ENCODE data around the gene ZNF544.

ZNF544 gene

DNA sequence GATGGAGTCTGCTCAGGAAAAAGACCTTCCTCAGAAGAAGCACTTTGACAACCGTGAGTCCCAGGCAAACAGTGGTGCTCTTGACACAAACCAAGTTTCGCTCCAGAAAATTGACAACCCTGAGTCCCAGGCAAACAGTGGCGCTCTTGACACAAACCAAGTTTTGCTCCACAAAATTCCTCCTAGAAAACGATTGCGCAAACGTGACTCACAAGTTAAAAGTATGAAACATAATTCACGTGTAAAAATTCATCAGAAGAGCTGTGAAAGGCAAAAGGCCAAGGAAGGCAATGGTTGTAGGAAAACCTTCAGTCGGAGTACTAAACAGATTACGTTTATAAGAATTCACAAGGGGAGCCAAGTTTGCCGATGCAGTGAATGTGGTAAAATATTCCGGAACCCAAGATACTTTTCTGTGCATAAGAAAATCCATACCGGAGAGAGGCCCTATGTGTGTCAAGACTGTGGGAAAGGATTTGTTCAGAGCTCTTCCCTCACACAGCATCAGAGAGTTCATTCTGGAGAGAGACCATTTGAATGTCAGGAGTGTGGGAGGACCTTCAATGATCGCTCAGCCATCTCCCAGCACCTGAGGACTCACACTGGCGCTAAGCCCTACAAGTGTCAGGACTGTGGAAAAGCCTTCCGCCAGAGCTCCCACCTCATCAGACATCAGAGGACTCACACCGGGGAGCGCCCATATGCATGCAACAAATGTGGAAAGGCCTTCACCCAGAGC lies 16.2 kb upstream of the ZNF544 start:
- Histone ChIP-seq H3K9me3 (ENCODE audit: low read length) (peaks cover 53% of the 10 kb centered on the region), H3K36me3 (ENCODE audit: insufficient read depth, low read length) (peaks cover 70% of the 10 kb centered on the region)
- TF ChIP-seq EZH2 (IDR thresholded peaks at IDR 0.05; ENCODE audit: borderline replicate concordance, low read length): no peak
- TF ChIP-seq, protein P1, sequence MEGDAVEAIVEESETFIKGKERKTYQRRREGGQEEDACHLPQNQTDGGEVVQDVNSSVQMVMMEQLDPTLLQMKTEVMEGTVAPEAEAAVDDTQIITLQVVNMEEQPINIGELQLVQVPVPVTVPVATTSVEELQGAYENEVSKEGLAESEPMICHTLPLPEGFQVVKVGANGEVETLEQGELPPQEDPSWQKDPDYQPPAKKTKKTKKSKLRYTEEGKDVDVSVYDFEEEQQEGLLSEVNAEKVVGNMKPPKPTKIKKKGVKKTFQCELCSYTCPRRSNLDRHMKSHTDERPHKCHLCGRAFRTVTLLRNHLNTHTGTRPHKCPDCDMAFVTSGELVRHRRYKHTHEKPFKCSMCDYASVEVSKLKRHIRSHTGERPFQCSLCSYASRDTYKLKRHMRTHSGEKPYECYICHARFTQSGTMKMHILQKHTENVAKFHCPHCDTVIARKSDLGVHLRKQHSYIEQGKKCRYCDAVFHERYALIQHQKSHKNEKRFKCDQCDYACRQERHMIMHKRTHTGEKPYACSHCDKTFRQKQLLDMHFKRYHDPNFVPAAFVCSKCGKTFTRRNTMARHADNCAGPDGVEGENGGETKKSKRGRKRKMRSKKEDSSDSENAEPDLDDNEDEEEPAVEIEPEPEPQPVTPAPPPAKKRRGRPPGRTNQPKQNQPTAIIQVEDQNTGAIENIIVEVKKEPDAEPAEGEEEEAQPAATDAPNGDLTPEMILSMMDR (IDR thresholded peaks at IDR 0.05; ENCODE audit: low read length): no peak

DNA sequence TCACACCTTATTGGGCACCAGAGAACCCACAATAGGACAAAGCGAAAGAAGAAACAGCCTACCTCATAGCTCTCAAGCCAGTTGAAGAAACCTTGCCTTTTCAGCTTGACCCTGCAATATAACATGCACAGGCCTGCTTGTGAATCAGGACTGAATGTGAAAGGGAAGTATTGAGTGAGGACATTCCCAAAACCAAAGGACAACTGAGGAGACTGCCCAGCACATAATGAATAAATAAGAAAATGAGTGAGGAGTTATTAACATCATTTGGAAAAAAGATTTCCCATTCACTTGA lies 15.7 kb upstream of the ZNF544 start:
- no peaks in the 10 kb centered on the region for H3K27me3 ChIP-seq (ENCODE audit: insufficient read depth, low read length)
- no peaks in the 10 kb centered on the region for H3K4me1 ChIP-seq (ENCODE audit: insufficient read depth, low read length, severe bottlenecking)
- H3K4me3 ChIP-seq (ENCODE audit: low read depth, low read length, poor library complexity, severe bottlenecking): no peak overlapping the region
- peaks cover 65% of the 10 kb centered on the region for H3K36me3 ChIP-seq (ENCODE audit: insufficient read depth, low read length)
- no peak overlapping the region for H2AFZ ChIP-seq (ENCODE audit: low read length)
- no peaks in the 10 kb centered on the region for H3K9me2 ChIP-seq (ENCODE audit: low read depth, low read length)
- no peak overlapping the region for H3K27ac ChIP-seq (ENCODE audit: low read depth, low read length, poor library complexity, severe bottlenecking)
- no peaks in the 10 kb centered on the region for H3K79me2 ChIP-seq (ENCODE audit: insufficient read depth, low read length)
- H3F3A ChIP-seq (ENCODE audit: insufficient read depth, low read length): no peaks in the 10 kb centered on the region
- H3K9ac ChIP-seq (ENCODE audit: low read length): no peak overlapping the region
- peaks cover 52% of the 10 kb centered on the region for H3K9me3 ChIP-seq (ENCODE audit: low read length)
- no peaks in the 10 kb centered on the region for H4K20me1 ChIP-seq (ENCODE audit: insufficient read depth, low read length)
- no peak for TF ChIP-seq EZH2 (IDR thresholded peaks at IDR 0.05; ENCODE audit: borderline replicate concordance, low read length)
- TF ChIP-seq, protein P1 (IDR thresholded peaks at IDR 0.05; ENCODE audit: low read length): no peak
- no peak overlapping the region for H3K4me2 ChIP-seq (ENCODE audit: low read length)

More for the DNA sequence above, 16.2 kb upstream of the ZNF544 start:
- Histone ChIP-seq H3K27ac (ENCODE audit: low read depth, low read length, poor library complexity, severe bottlenecking) (no peak overlapping the region), H3K4me1 (ENCODE audit: insufficient read depth, low read length, severe bottlenecking) (no peaks in the 10 kb centered on the region), H3K4me3 (ENCODE audit: low read depth, low read length, poor library complexity, severe bottlenecking) (no peak overlapping the region), H3K27me3 (ENCODE audit: insufficient read depth, low read length) (no peaks in the 10 kb centered on the region), H3K9ac (ENCODE audit: low read length) (no peak overlapping the region), H3K79me2 (ENCODE audit: insufficient read depth, low read length) (no peaks in the 10 kb centered on the region), H4K20me1 (ENCODE audit: insufficient read depth, low read length) (no peaks in the 10 kb centered on the region), H3F3A (ENCODE audit: insufficient read depth, low read length) (no peaks in the 10 kb centered on the region), H3K9me2 (ENCODE audit: low read depth, low read length) (no peaks in the 10 kb centered on the region), H3K4me2 (ENCODE audit: low read length) (no peak overlapping the region), H2AFZ (ENCODE audit: low read length) (no peak overlapping the region)

DNA sequence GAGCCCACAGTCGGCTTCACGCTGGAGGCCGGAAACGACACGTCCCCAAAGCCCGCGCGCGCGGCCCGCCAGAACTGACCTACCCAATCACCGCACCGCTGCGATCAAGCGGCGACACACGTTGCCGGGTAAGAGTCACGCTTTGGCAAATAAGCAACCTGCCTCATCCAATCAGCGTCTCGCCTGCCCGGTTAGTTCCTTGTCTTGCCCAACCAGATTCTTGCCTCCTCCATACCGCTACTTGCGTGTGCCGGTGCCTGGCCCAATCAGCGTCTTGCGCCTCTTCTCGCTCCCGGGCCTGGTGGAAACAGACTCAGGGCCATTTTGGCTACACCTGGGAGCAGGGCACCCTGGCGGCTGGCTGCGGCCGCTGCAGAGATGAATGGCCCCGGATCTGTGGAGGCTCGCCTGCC lies 11.6 kb upstream of the ZNF544 start:
- H2AFZ ChIP-seq (ENCODE audit: low read length): no peak overlapping the region
- no peaks in the 10 kb centered on the region for H4K20me1 ChIP-seq (ENCODE audit: insufficient read depth, low read length)
- H3K9me2 ChIP-seq (ENCODE audit: low read depth, low read length): no peaks in the 10 kb centered on the region
- no peak overlapping the region for H3K4me2 ChIP-seq (ENCODE audit: low read length)
- H3K9me3 ChIP-seq (ENCODE audit: low read length): peaks cover 32% of the 10 kb centered on the region
- TF ChIP-seq, protein P1 (IDR thresholded peaks at IDR 0.05; ENCODE audit: low read length): no peak
- no peak for TF ChIP-seq EZH2 (IDR thresholded peaks at IDR 0.05; ENCODE audit: borderline replicate concordance, low read length)
- no peaks in the 10 kb centered on the region for H3K4me1 ChIP-seq (ENCODE audit: insufficient read depth, low read length, severe bottlenecking)
- H3K36me3 ChIP-seq (ENCODE audit: insufficient read depth, low read length): peaks cover 24% of the 10 kb centered on the region
- no peaks in the 10 kb centered on the region for H3F3A ChIP-seq (ENCODE audit: insufficient read depth, low read length)
- no peak overlapping the region for H3K27ac ChIP-seq (ENCODE audit: low read depth, low read length, poor library complexity, severe bottlenecking)
- no peaks in the 10 kb centered on the region for H3K79me2 ChIP-seq (ENCODE audit: insufficient read depth, low read length)
- H3K27me3 ChIP-seq (ENCODE audit: insufficient read depth, low read length): no peaks in the 10 kb centered on the region
- H3K4me3 ChIP-seq (ENCODE audit: low read depth, low read length, poor library complexity, severe bottlenecking): no peak overlapping the region
- no peak overlapping the region for H3K9ac ChIP-seq (ENCODE audit: low read length)
